SK-N-MC (cell line): ENCODE data around the gene ALDH1A2.

Source experiments
- DNase-seq: peaks from one replicate; pipeline ENCODE4 v3.0.0-alpha.2; 2011; ENCODE audit warnings: low read depth, low spot score
- H3K27ac ChIP-seq: fragments of 200-600 bp; sonication (generic); 2 replicates; pipeline ENCODE4 v1.5.1; 2016; ENCODE audit warnings: mixed run types
- H3K36me3 ChIP-seq: fragments of 200-600 bp; sonication (generic); 2 replicates; pipeline ENCODE4 v1.6.1; 2017; ENCODE audit warnings: antibody characterized with exemption, low read length, mixed read lengths; ENCODE audit not compliant: insufficient read depth
- H3K4me3 ChIP-seq: fragments of 200-600 bp; sonication (generic); 2 replicates; pipeline ENCODE4 v1.5.1; 2016
- H3K9ac ChIP-seq: fragments of 200-600 bp; sonication (generic); 2 replicates; pipeline ENCODE4 v1.8.0; 2017; ENCODE audit warnings: mixed run types, mixed read lengths; ENCODE audit not compliant: insufficient read length
- H3K9me3 ChIP-seq: fragments of 200-600 bp; sonication (generic); 2 replicates; pipeline ENCODE4 v1.6.1; 2017; ENCODE audit warnings: low read depth, mild to moderate bottlenecking, antibody characterized with exemption, low read length, moderate library complexity, mixed read lengths
- EZH2 ChIP-seq: fragments of 200-600 bp; sonication (generic); IDR thresholded peaks from one replicate; pipeline ENCODE4 v1.6.1; 2017; ENCODE audit warnings: antibody characterized with exemption
- FOXP2 ChIP-seq: optimal IDR thresholded peaks from 2 replicates; pipeline ENCODE3; 2011; ENCODE audit warnings: mild to moderate bottlenecking, moderate library complexity; ENCODE audit not compliant: insufficient read depth; ENCODE audit errors: extremely low read length, control extremely low read depth
- POLR2AphosphoS5 ChIP-seq: IDR thresholded peaks from 2 replicates; pipeline ENCODE4 v1.6.1; 2012; ENCODE audit warnings: mild to moderate bottlenecking, low read depth, low read length, borderline replicate concordance

ALDH1A2 gene

GRCh38 chr15:57941816-57942215 is 123.7 kb downstream of the ALDH1A2 start:
- Histone ChIP-seq H3K9ac (no peak overlapping the region), H3K9me3 (no peaks in the 10 kb centered on the region), H3K27ac (no peak overlapping the region), H3K36me3 (no peaks in the 10 kb centered on the region), H3K4me3 (no peak overlapping the region)
- TF ChIP-seq POLR2AphosphoS5 (no peak), EZH2 (no peak), FOXP2 (no peak)
- no peak for DNase-seq

- no peak overlapping the region for H3K4me3 ChIP-seq
- no peak for DNase-seq
- TF ChIP-seq EZH2, result no peak
- no peak for TF ChIP-seq POLR2AphosphoS5
- TF ChIP-seq FOXP2, result no peak
These were observed 133.2 kb downstream of the ALDH1A2 start for GRCh38 chr15:57932348-57932747.

DNA sequence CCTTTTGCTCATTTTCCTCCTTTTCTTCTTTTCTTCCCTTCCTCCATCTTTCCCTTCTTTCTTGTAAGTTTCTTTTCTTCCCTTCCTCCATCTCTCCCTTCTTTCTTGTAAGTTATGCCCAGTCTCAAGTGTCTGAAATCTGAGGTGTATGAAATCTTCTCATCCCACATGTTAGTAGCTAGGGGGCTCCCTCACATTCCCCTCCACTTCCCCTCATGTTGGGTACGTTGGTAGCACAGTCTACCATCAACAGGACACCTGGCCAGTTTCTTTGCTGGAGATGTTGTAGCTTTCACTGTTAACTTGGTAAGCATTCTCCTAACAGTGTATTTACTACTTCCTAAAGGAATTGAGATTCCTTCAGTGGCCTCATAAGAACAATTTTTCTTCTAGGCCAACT is 133.9 kb downstream of the ALDH1A2 start:
- TF ChIP-seq FOXP2 (no peak), POLR2AphosphoS5 (no peak), EZH2 (no peak)
- Histone ChIP-seq H3K27ac (no peak overlapping the region), H3K9me3 (no peaks in the 10 kb centered on the region), H3K36me3 (no peaks in the 10 kb centered on the region), H3K9ac (no peak overlapping the region), H3K4me3 (no peak overlapping the region)
- DNase-seq, result no peak

More at GRCh38 chr15:57932348-57932747, 133.2 kb downstream of the ALDH1A2 start:
- H3K27ac ChIP-seq, result no peak overlapping the region
- no peaks in the 10 kb centered on the region for H3K36me3 ChIP-seq
- H3K9me3 ChIP-seq, result no peaks in the 10 kb centered on the region
- no peak overlapping the region for H3K9ac ChIP-seq

- no peak overlapping the region for H3K9ac ChIP-seq
- TF ChIP-seq EZH2 (no peak), POLR2AphosphoS5 (no peak), FOXP2 (no peak)
- no peak overlapping the region for H3K27ac ChIP-seq
- no peak for DNase-seq
- H3K36me3 ChIP-seq, result no peaks in the 10 kb centered on the region
- no peak overlapping the region for H3K4me3 ChIP-seq
- no peaks in the 10 kb centered on the region for H3K9me3 ChIP-seq
These were observed 138.3 kb downstream of the ALDH1A2 start for GRCh38 chr15:57927091-57927631.

- TF ChIP-seq POLR2AphosphoS5, result no peak
- no peak for TF ChIP-seq EZH2
- TF ChIP-seq FOXP2, result no peak
- H3K27ac ChIP-seq, result no peak overlapping the region
- no peaks in the 10 kb centered on the region for H3K36me3 ChIP-seq
- no peak for DNase-seq
- no peak overlapping the region for H3K9ac ChIP-seq
- no peak overlapping the region for H3K4me3 ChIP-seq
- no peaks in the 10 kb centered on the region for H3K9me3 ChIP-seq
These were observed 139.9 kb downstream of the ALDH1A2 start for GRCh38 chr15:57925650-57926049.

DNA sequence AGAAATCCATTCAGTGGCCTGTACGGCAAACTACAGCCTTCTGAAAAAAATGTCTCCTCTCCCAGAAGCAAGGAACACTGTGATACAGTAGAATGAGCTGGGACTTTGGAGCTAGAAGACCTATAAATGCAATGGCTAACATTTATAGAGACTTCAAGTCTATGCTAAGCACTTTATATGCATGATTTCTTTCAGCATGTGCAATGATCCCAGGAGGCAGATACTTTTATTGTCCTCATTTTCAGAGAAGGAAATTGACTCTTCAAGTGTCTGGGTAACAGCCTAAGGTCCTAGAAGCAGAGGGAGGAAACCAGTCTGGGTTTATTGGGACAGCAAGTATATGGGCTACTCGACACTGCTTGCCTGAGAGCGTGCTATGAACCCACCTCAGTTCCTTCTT is 140.9 kb downstream of the ALDH1A2 start:
- TF ChIP-seq FOXP2 (no peak), POLR2AphosphoS5 (no peak), EZH2 (no peak)
- no peaks in the 10 kb centered on the region for H3K9me3 ChIP-seq
- DNase-seq, result no peak
- no peak overlapping the region for H3K9ac ChIP-seq
- H3K4me3 ChIP-seq, result no peak overlapping the region
- H3K27ac ChIP-seq, result no peak overlapping the region
- H3K36me3 ChIP-seq, result no peaks in the 10 kb centered on the region

DNA sequence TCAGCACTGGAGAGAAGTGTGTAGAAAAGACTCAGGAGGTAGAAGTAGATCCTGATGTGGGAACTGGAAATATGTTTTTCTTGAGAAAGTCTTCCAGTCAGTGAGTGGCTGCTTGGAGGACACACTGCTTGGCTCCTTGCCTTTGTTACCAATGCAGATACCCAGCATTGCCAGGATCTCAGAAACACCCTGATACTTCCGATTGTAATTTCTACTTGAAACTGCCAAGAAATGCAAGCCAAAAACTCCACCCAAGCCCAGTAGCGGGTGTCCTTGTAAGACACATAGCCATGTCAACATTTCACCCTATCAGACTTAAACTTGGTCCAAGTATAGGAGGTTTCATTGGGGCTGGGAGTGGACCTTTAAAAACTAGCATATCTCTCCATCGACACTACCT is 141.8 kb downstream of the ALDH1A2 start:
- Histone ChIP-seq H3K36me3 (no peaks in the 10 kb centered on the region), H3K9ac (no peak overlapping the region), H3K27ac (no peak overlapping the region), H3K4me3 (no peak overlapping the region), H3K9me3 (no peaks in the 10 kb centered on the region)
- no peak for DNase-seq
- no peak for TF ChIP-seq FOXP2
- TF ChIP-seq POLR2AphosphoS5, result no peak

GRCh38 chr15:57923306-57923705 is 142.2 kb downstream of the ALDH1A2 start:
- no peak overlapping the region for H3K9ac ChIP-seq
- no peaks in the 10 kb centered on the region for H3K9me3 ChIP-seq
- TF ChIP-seq FOXP2 (no peak), EZH2 (no peak), POLR2AphosphoS5 (no peak)
- no peak for DNase-seq
- no peak overlapping the region for H3K4me3 ChIP-seq
- no peak overlapping the region for H3K27ac ChIP-seq
- H3K36me3 ChIP-seq, result no peaks in the 10 kb centered on the region

- Histone ChIP-seq H3K4me3 (no peak overlapping the region), H3K36me3 (no peaks in the 10 kb centered on the region), H3K9me3 (no peaks in the 10 kb centered on the region), H3K9ac (no peak overlapping the region), H3K27ac (no peak overlapping the region)
- TF ChIP-seq FOXP2 (no peak), EZH2 (no peak), POLR2AphosphoS5 (no peak)
- DNase-seq, result no peak
These were observed 142.7 kb downstream of the ALDH1A2 start for GRCh38 chr15:57922776-57923175.
